Natural killer cell (primary cell): ENCODE data around the gene SLC24A3. TPM values are rescaled to one million over a fixed set of nuclear protein-coding genes. Genes with fewer than 3 reads are reported as not detected.

Source experiments
- ATAC-seq, 3 donors: fragments of 150-1000 bp in 2 of 3; fragments of 200-7000 bp in 1 of 3; cut with Tn5 transposase; 1 replicate in 1 of 3; 2 replicates in 2 of 3; pipeline ENCODE4 v1.10.0; 2021; ENCODE audit warnings: mild to moderate bottlenecking in 2 of 3, moderate library complexity in 2 of 3
- DNase-seq, 2 donors: peaks; one replicate each; pipeline versions ENCODE4 v3.0.0 to v3.0.0-alpha.2; 2013 to 2021; ENCODE audit warnings: mixed read lengths in 1 of 2
- H3K27ac ChIP-seq: one replicate; pipeline ENCODE4 v1.5.1; 2013; ENCODE audit warnings: mild to moderate bottlenecking, low read length
- H3K27me3 ChIP-seq: one replicate; pipeline ENCODE4 v1.6.1; 2013; ENCODE audit warnings: low read length; ENCODE audit not compliant: control insufficient read depth, insufficient read depth
- H3K36me3 ChIP-seq: one replicate; pipeline ENCODE4 v1.6.1; 2013; ENCODE audit warnings: low read length; ENCODE audit not compliant: control insufficient read depth, insufficient read depth
- H3K4me1 ChIP-seq: one replicate; pipeline ENCODE4 v1.6.1; 2013; ENCODE audit warnings: low read length; ENCODE audit not compliant: control insufficient read depth, insufficient read depth
- H3K4me3 ChIP-seq: one replicate; pipeline ENCODE4 v1.5.1; 2013; ENCODE audit warnings: low read length
- H3K9me3 ChIP-seq: one replicate; pipeline ENCODE4 v1.6.1; 2013; ENCODE audit warnings: low read length; ENCODE audit not compliant: control insufficient read depth, insufficient read depth
- H3K27ac Mint-ChIP-seq, 2 donors: one replicate each; pipeline ENCODE4 v1.8.0; 2022; ENCODE audit warnings: mild to moderate bottlenecking in 2 of 2, mixed read lengths in 2 of 2, moderate library complexity in 1 of 2
- H3K27me3 Mint-ChIP-seq, 2 donors: one replicate each; pipeline ENCODE4 v1.8.0; 2022; ENCODE audit warnings: low read depth in 2 of 2, mixed read lengths in 2 of 2
- H3K36me3 Mint-ChIP-seq: one replicate; pipeline ENCODE4 v1.8.0; 2022; ENCODE audit warnings: mixed read lengths
- H3K4me1 Mint-ChIP-seq, 2 donors: one replicate each; pipeline ENCODE4 v1.8.0; 2022; ENCODE audit warnings: mixed read lengths in 2 of 2
- H3K4me3 Mint-ChIP-seq: one replicate; pipeline ENCODE4 v1.8.0; 2022; ENCODE audit warnings: mild to moderate bottlenecking, moderate library complexity, mixed read lengths
- H3K9me3 Mint-ChIP-seq, 2 donors: one replicate each; pipeline ENCODE4 v1.8.0; 2022; ENCODE audit warnings: mixed read lengths in 2 of 2
- CTCF ChIP-seq: fragments of 200-600 bp; IDR thresholded peaks from one replicate; pipeline ENCODE4 v1.8.0; 2022; ENCODE audit warnings: antibody characterized with exemption
- WGBS: methylation state at CpG from one replicate; pipeline ENCODE4 v1.1.7; 2013; ENCODE audit warnings: missing lambda C conversion rate; ENCODE audit not compliant: insufficient coverage; 5-methylcytosine and 5-hydroxymethylcytosine counted together
- intact Hi-C: fragments of 100-400 bp; cut with micrococcal nuclease; formaldehyde crosslinking; loops from one replicate; pipeline ENCODE4 v1.14.2; 2022
- total RNA-seq, 4 donors: library from RNA; stranded (reverse); fragments of 120-200 nt in 1 of 4; gene quantifications; one replicate each; pipeline versions ENCODE4 v1.2.3 to v1.2.4, GENCODE V29; 2013 to 2022

Gene SLC24A3
- total RNA-seq, 3 donors from 2014 or later (not counting 1 experiment from before 2014, with no cell fraction given): 0.09 to 5.5 (median 0.99) TPM

GRCh38 chr20:19453410-19453809 lies 241.0 kb downstream of the SLC24A3 start:
- Mint-ChIP-seq H3K4me3 (no peak overlapping the region), H3K4me1 (peaks cover 26% of the 10 kb centered on the region in 2 donors), H3K36me3 (no peaks in the 10 kb centered on the region), H3K27ac (no peak overlapping the region), H3K27me3 (peaks cover 0 to 4% of the 10 kb centered on the region in 2 donors), H3K9me3 (peaks cover 0 to 2% of the 10 kb centered on the region in 2 donors)
- WGBS: 86% methylated on average over 3 of the region's 3 CpGs
- no peaks in the 10 kb centered on the region for H3K9me3 ChIP-seq
- no peak overlapping the region for H3K27ac ChIP-seq
- no peaks in the 10 kb centered on the region for H3K27me3 ChIP-seq
- H3K4me3 ChIP-seq: no peak overlapping the region
- no peak for TF ChIP-seq CTCF
- intact Hi-C loops: no loop called here
- no peaks in the 10 kb centered on the region for H3K36me3 ChIP-seq
- ATAC-seq (no peak), DNase-seq (no peak)
- H3K4me1 ChIP-seq: peaks cover 28% of the 10 kb centered on the region

GRCh38 chr20:19453862-19454261 lies 241.4 kb downstream of the SLC24A3 start:
- Histone ChIP-seq H3K27ac (no peak overlapping the region), H3K36me3 (no peaks in the 10 kb centered on the region), H3K9me3 (no peaks in the 10 kb centered on the region), H3K4me3 (no peak overlapping the region), H3K4me1 (peaks cover 28% of the 10 kb centered on the region), H3K27me3 (no peaks in the 10 kb centered on the region)
- H3K27ac Mint-ChIP-seq: no peak overlapping the region
- DNase-seq (no peak), ATAC-seq (no peak)
- no peak overlapping the region for H3K4me3 Mint-ChIP-seq
- 96% methylated on average over 5 of the region's 6 CpGs for WGBS
- no peaks in the 10 kb centered on the region for H3K36me3 Mint-ChIP-seq
- peaks cover 26% of the 10 kb centered on the region in 2 donors for H3K4me1 Mint-ChIP-seq
- intact Hi-C loops: no loop called here
- no peak for TF ChIP-seq CTCF
- peaks cover 0 to 2% of the 10 kb centered on the region in 2 donors for H3K9me3 Mint-ChIP-seq
- peaks cover 0 to 4% of the 10 kb centered on the region in 2 donors for H3K27me3 Mint-ChIP-seq

- H3K27me3 ChIP-seq: no peaks in the 10 kb centered on the region
- Mint-ChIP-seq H3K27ac (no peak overlapping the region), H3K4me3 (no peak overlapping the region), H3K4me1 (peaks cover 9 to 12% of the 10 kb centered on the region in 2 donors), H3K9me3 (peaks cover 0 to 2% of the 10 kb centered on the region in 2 donors), H3K27me3 (peaks cover 0 to 4% of the 10 kb centered on the region in 2 donors), H3K36me3 (no peaks in the 10 kb centered on the region)
- H3K27ac ChIP-seq: no peak overlapping the region
- 82% methylated on average over 2 of the region's 2 CpGs for WGBS
- intact Hi-C loops: no loop called here
- no peaks in the 10 kb centered on the region for H3K36me3 ChIP-seq
- H3K9me3 ChIP-seq: no peaks in the 10 kb centered on the region
- no peak overlapping the region for H3K4me3 ChIP-seq
- no peak for DNase-seq
- no peak for ATAC-seq
- no peak for TF ChIP-seq CTCF
- peaks cover 12% of the 10 kb centered on the region for H3K4me1 ChIP-seq
Measured at GRCh38 chr20:19456595-19457395, 244.4 kb downstream of the SLC24A3 start.
